HG02870 (cell line): ENCODE results near the gene SLC35G2.
"Not testable (repeated sequence)": the region's sequence is repeated elsewhere in the genome, so short reads cannot be mapped to it uniquely, and the experiment has no call there.

Source experiments
- ATAC-seq: cut with Tn5 transposase; IDR thresholded peaks from one replicate; pipeline ENCODE4 v1.9.1; 2021; ENCODE audit warnings: mild to moderate bottlenecking, moderate library complexity; ENCODE audit not compliant: unreplicated experiment

Gene SLC35G2

DNA sequence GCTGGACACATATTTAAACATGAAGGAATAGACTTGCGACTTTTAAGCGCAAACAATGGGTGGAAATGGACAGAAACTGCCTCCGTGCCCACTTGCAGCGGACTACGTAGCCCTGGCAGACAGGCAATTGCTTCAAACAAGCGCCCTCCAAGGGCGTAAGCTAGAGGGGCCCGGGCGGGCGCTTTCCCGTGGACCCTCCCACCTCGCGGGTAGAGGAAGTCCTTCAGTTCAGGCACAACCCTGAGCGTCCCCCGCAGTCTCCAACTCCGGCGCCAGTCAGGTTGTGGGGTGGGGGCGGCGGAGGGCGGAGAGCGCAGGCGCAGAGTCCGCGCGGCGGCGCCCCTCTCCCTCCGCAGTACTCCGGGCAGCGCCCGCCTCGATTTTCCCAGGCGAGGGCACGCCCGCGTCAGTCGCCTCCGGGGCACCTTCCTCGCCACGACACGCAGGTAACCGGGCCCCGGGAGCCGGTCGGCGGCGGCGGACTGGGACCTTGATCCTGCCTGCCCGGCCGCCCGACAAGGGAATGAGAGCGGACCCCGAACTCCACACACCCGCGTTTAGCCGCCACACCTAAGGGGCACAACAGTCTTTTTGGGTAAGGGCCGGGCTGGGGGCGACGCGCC, at the start of gene SLC35G2:
Gene SLC35G2 (plus strand): TSS at position 358 of the 623 bp plus-strand sequence. CDS start 35,335 bp downstream, outside the sequence.
- ATAC-seq, result no peak

GRCh38 chr3:136772709-136773108, 46.2 kb upstream of the SLC35G2 start:
- ATAC-seq, result no peak

DNA sequence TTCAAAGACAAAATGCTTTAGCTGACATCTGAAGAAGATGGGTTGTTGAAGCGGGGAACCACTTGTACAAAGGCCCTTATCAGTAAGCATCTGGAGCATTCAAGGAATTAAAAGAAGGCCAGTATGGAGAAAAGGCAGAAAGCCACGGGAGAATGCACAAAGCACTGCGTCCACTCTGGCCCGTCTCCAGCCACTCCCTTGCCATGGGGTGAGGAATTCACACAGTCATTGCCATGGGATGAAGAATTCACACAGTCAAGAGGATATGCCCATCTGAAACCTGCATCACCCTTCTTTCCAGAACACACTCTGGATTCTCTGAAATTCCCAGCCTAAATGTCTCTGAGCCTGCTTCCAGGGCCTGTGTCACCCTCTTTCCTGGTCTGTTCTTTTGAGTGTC, 40.1 kb upstream of the SLC35G2 start:
- no peak for ATAC-seq

DNA sequence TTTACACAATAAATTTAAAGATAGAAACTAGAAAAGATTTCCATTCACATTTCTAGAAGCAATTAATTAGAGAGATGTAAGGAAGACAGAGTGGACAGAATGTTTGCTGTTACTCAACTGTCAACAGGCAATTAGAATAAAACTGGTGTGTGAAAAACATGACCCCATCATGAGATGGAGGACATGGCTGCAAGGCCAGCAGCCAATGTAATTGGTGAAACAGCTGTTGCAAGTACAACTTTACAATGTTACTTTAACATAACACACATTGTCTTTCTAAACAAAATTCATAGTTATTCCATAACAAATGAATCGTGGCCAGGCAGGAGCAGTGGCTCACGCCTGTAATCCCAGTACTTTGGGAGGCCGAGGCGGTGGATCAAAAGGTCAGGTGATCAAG, 38.2 kb upstream of the SLC35G2 start:
- ATAC-seq, result no peak

- no peak for ATAC-seq
Observed at GRCh38 chr3:136783708-136784191, 35.2 kb upstream of the SLC35G2 start.

GRCh38 chr3:136787349-136787748, 31.6 kb upstream of the SLC35G2 start:
- peak; percentile 82 for ATAC-seq

- no peak for ATAC-seq
Observed at GRCh38 chr3:136788154-136788553, 30.8 kb upstream of the SLC35G2 start.

GRCh38 chr3:136789976-136790375, 28.9 kb upstream of the SLC35G2 start:
- ATAC-seq, result no peak

- ATAC-seq, result no peak
Observed at GRCh38 chr3:136790786-136791185, 28.1 kb upstream of the SLC35G2 start.

DNA sequence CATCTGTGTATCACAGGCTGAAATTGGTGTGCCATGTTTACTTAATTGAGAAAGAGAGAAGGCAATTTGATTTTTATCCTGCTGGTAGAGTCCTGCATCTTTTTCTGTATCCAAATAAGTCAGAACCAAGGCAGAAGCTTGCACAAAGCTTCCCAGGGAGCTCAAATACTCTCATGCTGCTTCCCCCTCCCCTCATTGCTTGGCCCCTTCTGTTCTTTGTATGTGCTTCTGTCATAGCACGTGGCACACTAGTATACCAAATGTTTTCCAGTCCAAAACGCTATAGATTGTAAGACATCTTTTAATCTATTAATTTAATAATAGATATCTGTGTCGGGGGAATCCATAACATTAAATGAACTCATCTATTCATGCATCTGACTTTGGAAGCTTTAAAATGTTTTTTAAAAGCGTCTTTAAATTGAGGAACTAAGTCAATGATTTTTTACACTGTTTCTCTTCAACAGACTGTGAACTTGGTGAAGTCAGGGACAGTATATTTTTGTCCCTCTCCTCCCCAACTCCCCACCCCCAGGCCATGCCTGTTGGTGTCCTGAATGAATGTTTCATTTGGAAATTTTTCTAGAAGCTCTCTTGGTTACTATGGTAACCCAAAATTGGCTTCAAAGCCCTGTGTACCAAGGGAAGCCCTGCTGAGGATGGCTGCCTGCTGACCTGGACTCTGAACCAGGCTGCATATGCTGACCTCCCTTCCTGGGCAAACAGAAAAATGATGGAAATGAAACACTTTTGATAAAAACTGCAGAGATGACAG, 26.2 kb upstream of the SLC35G2 start:
- no peak for ATAC-seq

GRCh38 chr3:136801146-136801545, 17.8 kb upstream of the SLC35G2 start:
- ATAC-seq, result not testable (repeated sequence)

DNA sequence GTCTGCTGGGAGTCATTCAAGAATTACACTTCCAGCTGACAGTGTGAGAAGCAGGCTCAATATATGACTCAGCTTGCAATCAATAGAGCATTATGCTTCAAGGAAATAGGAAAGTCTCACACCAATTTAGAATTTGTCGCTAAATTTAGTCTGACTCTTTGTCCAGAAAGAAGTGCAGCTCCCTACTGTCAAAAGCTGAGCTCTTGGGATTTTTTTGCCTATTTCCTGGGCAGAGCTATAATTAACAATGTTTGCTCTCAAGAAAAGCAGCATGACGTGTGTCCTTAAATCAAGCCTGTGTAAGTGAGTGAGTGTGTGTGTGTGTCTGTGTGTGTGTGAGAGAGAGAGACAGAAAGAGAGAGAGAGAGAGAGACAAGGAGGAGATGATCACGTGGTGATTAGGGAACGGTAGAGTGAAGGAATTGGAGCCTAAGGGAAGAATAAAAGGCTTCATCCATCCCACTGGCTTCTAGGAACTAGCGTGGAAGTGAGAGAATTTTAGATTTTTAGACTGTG, 16.4 kb upstream of the SLC35G2 start:
- no peak for ATAC-seq

DNA sequence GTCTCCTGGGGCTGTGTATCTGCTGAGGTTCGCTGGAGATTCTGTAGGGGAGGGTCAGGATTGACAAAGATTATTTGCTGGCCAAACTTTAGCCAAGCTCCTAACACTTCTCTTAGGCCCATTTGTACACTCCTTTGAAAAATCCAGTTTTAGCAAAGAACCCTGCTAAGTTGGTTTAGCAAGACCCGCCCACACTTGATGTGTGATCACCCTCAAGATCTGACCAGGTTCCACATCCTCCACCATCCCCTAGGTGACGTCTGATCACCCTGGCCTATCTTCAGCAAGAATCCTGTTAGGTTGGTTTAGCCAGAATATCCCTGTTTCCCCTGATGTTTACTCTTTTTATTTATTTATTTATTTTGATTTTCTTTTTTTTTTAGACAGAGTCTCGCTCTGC, 14.8 kb upstream of the SLC35G2 start:
- no peak for ATAC-seq

- ATAC-seq, result no peak
Observed at GRCh38 chr3:136804813-136805212, 14.1 kb upstream of the SLC35G2 start.

DNA sequence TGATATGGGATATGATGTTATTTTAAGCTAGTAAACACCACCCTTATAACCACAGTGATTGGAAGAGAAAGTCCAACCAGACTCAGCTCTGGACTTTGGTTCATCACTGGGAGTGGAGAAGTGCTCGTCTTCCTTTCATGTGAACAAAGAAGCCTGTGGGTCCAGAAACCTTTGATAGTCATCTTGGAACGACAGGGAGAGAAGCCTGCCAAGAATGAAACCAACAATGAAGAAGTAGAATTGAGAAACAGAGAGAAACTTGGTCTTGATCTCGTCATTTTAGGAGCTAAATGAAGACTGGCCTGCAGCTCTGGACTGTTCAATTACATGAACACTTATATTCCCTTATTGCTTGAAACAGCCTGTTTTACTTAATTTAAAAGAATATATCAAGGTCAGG, 13.1 kb upstream of the SLC35G2 start:
- ATAC-seq, result peak; percentile 52

DNA sequence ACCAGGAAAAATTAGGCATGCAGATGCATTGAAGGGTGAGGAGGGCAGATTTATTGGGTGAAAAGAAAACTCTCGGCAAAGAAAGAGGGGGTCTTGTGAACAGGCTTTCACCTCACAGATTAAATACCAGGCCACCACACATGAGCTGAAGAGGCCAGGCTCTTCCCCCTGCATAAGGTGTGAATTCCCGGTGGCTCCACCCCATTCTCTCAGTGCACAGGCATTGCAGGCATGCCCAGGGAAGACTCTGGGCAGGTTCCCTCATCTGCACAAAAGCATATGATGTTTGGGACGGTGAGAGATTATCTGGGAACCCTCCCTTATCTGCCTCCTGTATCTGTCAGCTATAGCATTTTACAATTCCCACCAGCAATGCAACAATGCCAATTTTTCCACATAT, 7.2 kb upstream of the SLC35G2 start:
- ATAC-seq, result no peak

GRCh38 chr3:136817448-136817847, 1.5 kb upstream of the SLC35G2 start:
- ATAC-seq, result no peak

DNA sequence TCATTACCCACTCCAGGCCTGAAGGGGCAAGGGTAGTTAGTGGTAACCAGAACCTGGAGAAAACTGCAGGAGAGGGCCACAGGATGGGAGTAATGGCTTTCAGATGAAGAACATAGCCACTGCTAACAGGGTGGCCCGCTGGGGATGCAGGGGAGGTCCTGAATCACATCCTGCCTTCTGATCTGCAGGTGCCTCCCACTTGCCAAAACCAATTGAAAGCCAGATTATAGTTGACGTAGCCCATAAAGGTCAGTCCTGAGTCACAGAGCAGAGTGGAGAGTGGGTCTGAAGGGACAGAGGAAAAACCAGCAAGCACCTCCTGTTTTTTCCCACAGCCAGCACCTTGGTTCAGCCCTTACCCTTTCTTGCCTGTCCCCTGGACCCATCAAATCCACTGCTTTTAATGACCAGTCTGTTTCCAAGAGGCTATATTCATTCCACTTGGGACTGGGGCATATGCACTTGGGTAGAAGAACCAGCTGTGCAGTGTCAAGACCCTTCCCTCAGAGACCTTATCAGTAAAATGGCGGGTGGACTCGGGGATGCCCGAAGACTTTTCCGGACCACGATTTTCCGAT, 646 bp upstream of the SLC35G2 start:
- no peak for ATAC-seq

- no peak for ATAC-seq
Observed at GRCh38 chr3:136819392-136819730, 435 bp downstream of the SLC35G2 start.

DNA sequence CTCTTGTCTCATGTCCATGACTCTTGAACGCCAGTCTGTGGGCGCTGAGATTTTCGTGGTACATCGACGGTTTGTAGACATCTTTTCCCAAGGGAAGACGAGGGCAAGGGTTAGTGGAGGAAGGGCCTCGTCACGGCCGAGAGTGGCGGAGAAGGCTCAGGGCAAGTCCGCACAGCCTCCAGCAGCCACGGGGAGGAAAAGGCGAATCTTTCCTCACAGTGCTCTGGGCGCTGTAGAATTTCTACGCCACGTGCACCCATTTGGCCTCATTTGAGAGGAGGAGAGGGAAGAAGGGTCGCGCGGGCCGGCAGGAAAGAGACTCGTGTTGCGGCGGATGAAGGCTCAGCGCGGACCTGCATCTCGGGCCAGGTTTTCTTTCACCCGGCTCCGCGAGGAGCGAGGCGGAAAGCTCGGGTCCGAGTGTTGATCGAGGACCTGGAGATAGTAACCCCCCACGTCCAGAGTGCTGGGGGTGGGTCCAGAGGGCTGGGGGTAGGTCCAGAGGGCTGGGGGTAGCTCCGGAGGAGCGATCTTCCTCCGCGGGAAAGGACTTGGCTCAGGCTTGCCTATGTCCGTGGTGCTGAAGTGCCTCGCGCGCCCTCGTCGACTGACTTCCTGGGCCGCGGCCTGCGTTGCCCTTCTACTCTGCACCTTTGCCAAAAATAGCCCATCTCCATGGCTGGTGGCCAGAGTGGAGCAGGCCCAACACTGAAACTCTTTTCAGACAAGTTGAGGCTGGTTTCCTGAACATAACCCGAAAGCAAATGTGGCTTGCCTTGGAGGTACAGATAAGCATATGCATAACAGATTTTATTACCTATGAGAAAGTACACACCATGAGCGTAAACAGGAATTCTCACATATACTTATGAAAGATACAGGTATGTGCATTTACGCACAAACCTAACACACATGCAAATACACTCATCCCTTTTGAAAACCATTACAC, 1.1 kb downstream of the SLC35G2 start:
- ATAC-seq, result no peak

DNA sequence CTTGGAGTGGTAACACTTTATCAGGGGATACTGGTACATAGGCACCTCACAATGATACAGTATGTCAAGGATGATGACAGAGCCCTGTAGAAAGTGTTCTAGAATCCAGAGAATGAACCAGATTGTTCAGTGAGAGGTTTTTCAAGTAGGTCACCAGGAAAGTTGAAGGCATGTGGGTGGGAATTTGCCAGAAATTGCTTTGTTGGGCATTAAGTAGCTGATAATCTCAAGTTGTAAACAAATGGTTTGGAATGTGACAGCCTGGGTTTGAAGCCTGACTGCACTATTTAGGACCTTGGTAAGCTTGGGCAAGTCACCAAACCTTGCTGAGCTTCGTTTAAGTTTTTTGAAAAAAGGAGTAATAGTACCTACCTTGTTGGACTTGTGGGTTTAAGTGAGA, 12.5 kb downstream of the SLC35G2 start:
- ATAC-seq, result no peak
